GM12873 (cell line): Measurements from ENCODE around the gene CSTB.

Experiments used
- CTCF ChIP-seq: IDR thresholded peaks from 2 replicates; pipeline ENCODE4 v1.5.1; 2012; ENCODE audit warnings: low read depth, mild to moderate bottlenecking, moderate library complexity, low read length, control low read depth; ENCODE audit not compliant: insufficient read depth; ENCODE audit errors: missing control alignments

The CSTB gene

GRCh38 chr21:43812957-43813655, 37.0 kb upstream of the CSTB start:
- no peak for TF ChIP-seq CTCF

DNA sequence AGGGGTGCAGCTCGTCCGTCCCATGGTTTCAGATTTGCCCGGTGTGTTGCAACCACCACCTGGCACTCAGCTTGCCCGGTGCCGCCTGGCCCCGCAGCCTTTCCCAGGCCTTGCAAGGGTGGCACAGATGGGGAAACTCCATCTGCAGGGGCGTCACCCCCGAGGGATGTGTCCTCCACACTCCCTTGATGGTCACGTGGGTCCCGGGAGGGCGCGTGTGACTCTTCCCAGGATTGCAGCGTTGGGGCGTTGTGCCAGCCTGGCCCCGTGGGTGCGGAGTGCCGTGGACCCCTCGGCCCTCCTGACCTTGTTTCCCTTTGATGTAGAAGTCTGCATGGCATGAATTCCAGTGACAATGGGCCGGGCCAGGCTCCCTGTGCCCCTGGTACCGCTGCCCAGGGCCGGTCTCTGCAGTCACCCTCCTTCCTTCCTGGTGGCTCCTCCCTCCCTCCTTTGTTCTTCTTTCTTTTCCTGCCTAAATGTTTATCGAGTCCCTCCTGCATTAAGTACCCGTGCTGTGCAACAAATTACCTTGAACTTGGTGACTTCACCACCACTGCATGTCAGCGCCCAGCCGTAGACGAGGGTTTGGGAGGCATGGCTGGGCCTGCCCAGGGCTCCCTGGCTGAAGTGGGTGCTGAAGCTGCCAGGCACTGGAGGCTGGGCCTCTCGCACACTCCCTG, 36.2 kb upstream of the CSTB start:
- TF ChIP-seq CTCF, result no peak

DNA sequence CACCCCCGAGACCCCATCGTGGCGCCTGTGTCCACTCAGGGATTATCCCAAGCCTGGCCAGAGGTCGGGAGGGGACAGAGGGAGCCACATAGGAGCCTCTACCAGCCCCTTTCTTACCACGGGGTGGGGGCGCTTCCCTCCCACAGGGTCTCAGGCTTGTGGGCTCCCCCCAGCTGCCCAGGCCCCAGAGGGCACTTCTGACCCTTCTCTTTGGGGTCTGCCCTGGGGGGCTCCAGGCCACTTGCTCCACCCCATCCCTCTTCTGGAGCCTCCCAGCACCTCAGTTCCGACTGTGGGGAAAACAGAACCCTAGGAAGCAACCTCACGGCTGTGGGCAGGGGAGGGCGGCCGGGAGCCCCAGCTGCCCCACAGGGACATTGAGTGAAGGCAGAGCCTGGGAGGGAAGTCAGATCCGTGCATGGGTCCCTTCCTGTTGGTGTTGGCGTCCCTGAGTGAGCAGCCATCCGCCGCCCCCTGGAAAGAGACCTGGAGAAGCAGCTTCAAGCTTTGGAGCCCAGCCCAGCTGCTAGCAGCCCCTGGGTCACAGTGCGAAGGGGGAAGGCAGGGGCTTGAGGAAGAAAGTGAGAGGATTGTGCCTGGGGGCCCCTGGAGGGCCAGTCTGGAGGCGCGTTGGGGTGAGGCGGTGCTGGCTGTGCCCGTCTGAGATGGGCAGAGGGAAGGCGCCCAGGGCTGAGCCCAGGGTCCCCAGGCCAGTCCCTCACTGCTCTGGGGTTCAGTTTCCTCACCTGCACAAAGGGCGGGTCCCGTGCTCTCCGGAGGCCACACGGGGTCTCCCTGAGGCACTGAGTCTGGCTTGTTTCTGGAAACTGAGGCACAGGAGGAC, 35.4 kb upstream of the CSTB start:
- TF ChIP-seq CTCF, result no peak

DNA sequence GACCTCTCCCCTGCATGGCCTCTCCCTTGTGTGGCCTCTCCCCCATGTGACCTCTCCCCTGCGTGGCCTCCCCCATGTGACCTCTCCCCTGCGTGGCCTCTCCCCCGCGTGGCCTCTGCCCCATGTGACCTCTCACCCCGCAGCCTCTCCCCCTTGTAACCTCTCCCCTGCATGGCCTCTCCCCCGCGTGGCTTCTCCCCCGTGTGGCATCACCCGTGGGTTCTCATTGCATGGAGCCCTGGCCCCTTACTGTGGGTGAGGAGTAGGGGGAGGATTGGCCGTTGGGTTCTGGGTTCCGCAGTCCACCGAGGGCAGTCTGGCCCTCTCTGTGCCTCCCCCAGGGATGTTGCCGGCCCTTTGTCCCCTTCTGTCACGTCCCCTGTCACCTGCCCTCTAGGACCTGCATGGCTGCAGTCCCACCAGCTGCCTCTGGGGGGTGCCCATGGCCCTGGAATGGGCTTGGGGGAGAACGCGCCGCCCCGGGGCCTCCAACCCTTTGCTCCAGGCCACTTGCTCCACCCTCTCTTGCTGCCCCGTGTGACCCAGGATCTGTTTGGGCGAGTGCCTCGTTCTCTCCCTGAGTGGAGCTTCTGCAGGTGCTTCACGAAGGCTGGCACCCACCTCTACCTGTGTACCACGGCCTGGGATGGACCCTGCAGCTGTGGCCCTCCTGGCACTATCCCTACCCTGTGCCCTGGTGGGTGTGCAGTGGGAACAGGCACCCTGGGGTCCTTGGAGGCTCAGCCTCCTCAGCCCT, 34.6 kb upstream of the CSTB start:
- TF ChIP-seq CTCF, result peak; percentile 98

- no peak for TF ChIP-seq CTCF
Measured at GRCh38 chr21:43809853-43810504, 33.9 kb upstream of the CSTB start.

DNA sequence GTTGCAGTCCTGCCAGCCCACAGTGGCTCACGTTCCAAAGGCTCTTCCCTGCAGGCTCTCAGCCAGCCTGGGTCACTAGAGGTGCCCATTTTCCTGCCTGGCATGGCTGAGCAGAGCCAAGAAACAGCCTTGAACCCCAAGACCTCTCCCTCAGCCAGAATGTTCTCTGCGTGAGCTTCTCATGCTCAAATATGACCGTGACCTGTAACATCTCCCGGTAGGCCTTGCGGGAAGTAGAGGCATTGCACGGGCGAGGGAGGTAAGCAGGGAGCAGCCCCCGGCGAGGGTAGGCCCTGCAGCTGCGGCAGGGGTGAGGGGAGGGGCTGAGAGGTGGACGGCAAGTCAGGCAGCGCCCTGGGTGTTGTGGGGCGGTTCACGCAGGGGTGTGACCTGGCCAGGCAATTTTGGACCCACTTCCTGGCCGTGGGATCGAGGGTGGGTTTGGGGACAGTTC, 33.3 kb upstream of the CSTB start:
- TF ChIP-seq CTCF, result no peak
